Vagina (tissue), 2 donors: ENCODE results near the gene ANKS4B.

Source experiments
- POLR2A ChIP-seq, 2 donors: fragments of 450-650 bp; IDR thresholded peaks; one replicate each; pipeline ENCODE4 v1.6.1; 2017; ENCODE audit warnings: antibody characterized with exemption in 2 of 2, mild to moderate bottlenecking in 2 of 2, moderate library complexity in 2 of 2
- POLR2AphosphoS5 ChIP-seq, 2 donors: sonication (generic); formaldehyde crosslinking; IDR thresholded peaks; one replicate each; pipeline ENCODE4 v1.9.0; 2017; ENCODE audit warnings: antibody characterized with exemption in 2 of 2, mild to moderate bottlenecking in 2 of 2, low read depth in 1 of 2; ENCODE audit not compliant: insufficient read depth in 1 of 2
- TF ChIP-seq, protein P1 (sequence below), 3 experiments: fragments of 450-650 bp in 2 of 3; fragments of 200-600 bp in 1 of 3; sonication (generic) in 1 of 3; IDR thresholded peaks; one replicate each; pipeline ENCODE4 v1.5.1; 2017 to 2019; ENCODE audit warnings: antibody characterized with exemption in 3 of 3, mild to moderate bottlenecking in 2 of 3, moderate library complexity in 2 of 3

GRCh38 chr16:21217121-21217520 is 16.4 kb upstream of the ANKS4B start:
- TF ChIP-seq, protein P1, sequence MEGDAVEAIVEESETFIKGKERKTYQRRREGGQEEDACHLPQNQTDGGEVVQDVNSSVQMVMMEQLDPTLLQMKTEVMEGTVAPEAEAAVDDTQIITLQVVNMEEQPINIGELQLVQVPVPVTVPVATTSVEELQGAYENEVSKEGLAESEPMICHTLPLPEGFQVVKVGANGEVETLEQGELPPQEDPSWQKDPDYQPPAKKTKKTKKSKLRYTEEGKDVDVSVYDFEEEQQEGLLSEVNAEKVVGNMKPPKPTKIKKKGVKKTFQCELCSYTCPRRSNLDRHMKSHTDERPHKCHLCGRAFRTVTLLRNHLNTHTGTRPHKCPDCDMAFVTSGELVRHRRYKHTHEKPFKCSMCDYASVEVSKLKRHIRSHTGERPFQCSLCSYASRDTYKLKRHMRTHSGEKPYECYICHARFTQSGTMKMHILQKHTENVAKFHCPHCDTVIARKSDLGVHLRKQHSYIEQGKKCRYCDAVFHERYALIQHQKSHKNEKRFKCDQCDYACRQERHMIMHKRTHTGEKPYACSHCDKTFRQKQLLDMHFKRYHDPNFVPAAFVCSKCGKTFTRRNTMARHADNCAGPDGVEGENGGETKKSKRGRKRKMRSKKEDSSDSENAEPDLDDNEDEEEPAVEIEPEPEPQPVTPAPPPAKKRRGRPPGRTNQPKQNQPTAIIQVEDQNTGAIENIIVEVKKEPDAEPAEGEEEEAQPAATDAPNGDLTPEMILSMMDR (IDR thresholded peaks at IDR 0.05), result no peak
- no peak for TF ChIP-seq POLR2A (IDR thresholded peaks at IDR 0.05)
- no peak for TF ChIP-seq POLR2AphosphoS5 (IDR thresholded peaks at IDR 0.05; ENCODE audit: insufficient read depth in 1 of 2, low read depth in 1 of 2)
